NCI-H2107 (cell line): Measurements from ENCODE around the gene CCDC9.
"Not testable (repeated sequence)": the region's sequence is repeated elsewhere in the genome, so short reads cannot be mapped to it uniquely, and the experiment has no call there.

ENCODE experiments used
- DNase-seq: peaks from one replicate; lab custom pipeline; 2025; lab: John Stamatoyannopoulos, UW

CCDC9 gene

GRCh38 chr19:47300867-47301266, 44.5 kb downstream of the CCDC9 start:
- DNase-seq = not testable (repeated sequence)

- no peak for DNase-seq
Measured at GRCh38 chr19:47302249-47302648, 45.9 kb downstream of the CCDC9 start.

- no peak for DNase-seq
Measured at GRCh38 chr19:47303966-47304365, 47.6 kb downstream of the CCDC9 start.

- DNase-seq = peak; percentile 23
Measured at GRCh38 chr19:47305309-47305751, 49.0 kb downstream of the CCDC9 start.

GRCh38 chr19:47306303-47306702, 50.0 kb downstream of the CCDC9 start:
- DNase-seq = no peak

GRCh38 chr19:47309038-47309437, 52.7 kb downstream of the CCDC9 start:
- no peak for DNase-seq

GRCh38 chr19:47309608-47310007, 53.3 kb downstream of the CCDC9 start, which contains the start of gene C5AR1:
Gene C5AR1 (plus strand): TSS chr19:47309861. CDS start chr19:47309896, 35 bp downstream.
- no peak for DNase-seq

- no peak for DNase-seq
Measured at GRCh38 chr19:47310323-47310722, 54.0 kb downstream of the CCDC9 start.

- DNase-seq = no peak
Measured at GRCh38 chr19:47310819-47311218, 54.5 kb downstream of the CCDC9 start.

- no peak for DNase-seq
Measured at GRCh38 chr19:47312366-47313006, 56.2 kb downstream of the CCDC9 start.

- DNase-seq = no peak
Measured at GRCh38 chr19:47313754-47314295, 57.5 kb downstream of the CCDC9 start.

GRCh38 chr19:47315125-47315821, 58.9 kb downstream of the CCDC9 start:
- no peak for DNase-seq

- DNase-seq = no peak
Measured at GRCh38 chr19:47316513-47316912, 60.2 kb downstream of the CCDC9 start.

GRCh38 chr19:47319923-47320871, 63.9 kb downstream of the CCDC9 start:
- no peak for DNase-seq
